ENCODE results near the gene NIM1K.
"Not testable (repeated sequence)": the region's sequence is repeated elsewhere in the genome, so short reads cannot be mapped to it uniquely, and the experiment has no call there.

The NIM1K gene

GRCh38 chr5:43309122-43309521 is 117.1 kb downstream of the NIM1K start:
- DNase-seq, result no peak
- intact Hi-C loops (cut with DNase I), result loop anchor here (10.0 kb wide), 1 partner anchor 244 kb away; no protein-coding TSS in a partner anchor

- intact Hi-C loops (cut with DNase I), result loop anchor here (5.0 to 10.0 kb wide), 5 partner anchors 75 to 245 kb away; partner anchors contain the start of genes NIM1K, PAIP1 and TMEM267
- no peak for DNase-seq
Observed at GRCh38 chr5:43309637-43310036, 117.6 kb downstream of the NIM1K start.

- DNase-seq, result no peak
- intact Hi-C loops (cut with DNase I), result loop anchor here (5.0 to 10.0 kb wide), 4 partner anchors 73 to 243 kb away; partner anchors contain the start of genes NIM1K, PAIP1 and TMEM267
Observed at GRCh38 chr5:43312076-43312661, 120.1 kb downstream of the NIM1K start.

- peak in 1 of 10 donors; percentile 10 for DNase-seq
- intact Hi-C loops (cut with DNase I), result loop anchor here (1.0 to 10.0 kb wide), 5 partner anchors 72 to 242 kb away; partner anchors contain the start of genes NIM1K, PAIP1 and TMEM267
Observed at GRCh38 chr5:43312699-43313034, 120.6 kb downstream of the NIM1K start.

GRCh38 chr5:43313035-43313853 is 121.2 kb downstream of the NIM1K start, which contains the start of gene HMGCS1:
Gene HMGCS1, minus strand, starts transcription at chr5:43313412. Its CDS starts 14,447 bp downstream, at chr5:43298965.
- intact Hi-C loops (cut with DNase I), result loop anchor here (1.0 to 10.0 kb wide), 5 partner anchors 72 to 242 kb away; partner anchors contain the start of genes NIM1K, PAIP1 and TMEM267
- peak; percentile 97 to 100 (median 99) for DNase-seq

- intact Hi-C loops (cut with DNase I), result loop anchor here (1.0 to 10.0 kb wide), 5 partner anchors 71 to 241 kb away; partner anchors contain the start of genes NIM1K, PAIP1 and TMEM267
- DNase-seq, result peak in 1 of 10 donors; percentile 6
Observed at GRCh38 chr5:43313854-43314457, 121.9 kb downstream of the NIM1K start.

GRCh38 chr5:43314724-43315123 is 122.7 kb downstream of the NIM1K start:
- intact Hi-C loops (cut with DNase I), result loop anchor here (5.0 to 10.0 kb wide), 4 partner anchors 70 to 240 kb away; partner anchors contain the start of genes NIM1K, PAIP1 and TMEM267
- DNase-seq, result no peak

- no peak for DNase-seq
- intact Hi-C loops (cut with DNase I), result loop anchor here (10.0 kb wide), 2 partner anchors 70 to 240 kb away; partner anchors contain the start of gene PAIP1
Observed at GRCh38 chr5:43315263-43315662, 123.2 kb downstream of the NIM1K start.

- no peak for DNase-seq
- intact Hi-C loops (cut with DNase I), result loop anchor here (10.0 kb wide), 2 partner anchors 69 to 239 kb away; partner anchors contain the start of gene PAIP1
Observed at GRCh38 chr5:43315682-43316081, 123.7 kb downstream of the NIM1K start.

- intact Hi-C loops (cut with DNase I), result loop anchor here (10.0 kb wide), 2 partner anchors 68 to 238 kb away; partner anchors contain the start of gene PAIP1
- no peak for DNase-seq
Observed at GRCh38 chr5:43316421-43316820, 124.4 kb downstream of the NIM1K start.

- intact Hi-C loops (cut with DNase I), result no loop called here
- DNase-seq, result no peak
Observed at GRCh38 chr5:43320846-43321245, 128.8 kb downstream of the NIM1K start.

GRCh38 chr5:43323488-43323887 is 131.5 kb downstream of the NIM1K start:
- DNase-seq; intact Hi-C loops (cut with DNase I): not testable (repeated sequence)

GRCh38 chr5:43325624-43326023 is 133.6 kb downstream of the NIM1K start:
- DNase-seq, result not testable (repeated sequence)

More at GRCh38 chr5:43325624-43326023, 133.6 kb downstream of the NIM1K start:
- intact Hi-C loops (cut with DNase I), result not testable (repeated sequence)
